GM23338 (cell line): ENCODE data around the gene DOCK2.

ENCODE experiments used
- EZH2 ChIP-seq: fragments of 200-600 bp; sonication (generic); IDR thresholded peaks from one replicate; pipeline ENCODE4 v1.8.0; 2017; ENCODE audit warnings: antibody characterized with exemption, mild to moderate bottlenecking, low read depth; ENCODE audit not compliant: unreplicated experiment
- EZH2phosphoT487 ChIP-seq: fragments of 200-600 bp; sonication (generic); IDR thresholded peaks from one replicate; pipeline ENCODE4 v1.8.1; 2018; ENCODE audit warnings: antibody characterized with exemption; ENCODE audit not compliant: unreplicated experiment

DNA sequence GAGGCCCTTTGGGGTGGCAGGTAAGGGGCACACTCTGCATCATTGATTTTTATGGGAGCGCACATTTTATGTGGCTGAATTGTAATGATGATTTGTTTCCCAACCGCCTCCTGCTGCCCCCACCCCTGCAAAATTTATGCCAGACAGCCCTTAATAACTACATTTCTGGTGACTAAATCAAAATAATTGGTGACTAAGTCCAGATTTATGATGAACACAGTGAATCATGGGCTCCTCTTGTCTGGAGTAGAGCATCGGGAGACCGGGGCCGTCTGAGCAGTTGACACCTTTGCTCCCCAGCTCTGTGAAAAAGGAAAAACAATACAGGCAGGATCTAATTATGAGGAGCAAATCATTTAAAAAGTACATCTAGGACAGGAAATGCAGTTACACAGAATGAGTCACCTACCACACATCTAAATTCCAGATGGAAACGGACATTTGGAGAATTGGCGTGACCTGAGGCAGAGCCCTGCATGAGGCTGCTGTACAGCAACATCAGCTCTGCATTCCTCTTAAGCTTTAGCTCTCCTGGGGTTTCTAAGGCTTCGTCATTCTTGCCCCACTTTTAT is 58.9 kb downstream of the DOCK2 start:
- no peak for TF ChIP-seq EZH2phosphoT487
- TF ChIP-seq EZH2: no peak
